Central memory CD8-positive, alpha-beta T cell (primary cell): ENCODE measurements around the gene LAMA5.

ENCODE experiments used
- ATAC-seq: fragments of 150-1000 bp; cut with Tn5 transposase; replicated peaks from 2 replicates; pipeline ENCODE4 v1.10.0; 2022; ENCODE audit warnings: mild to moderate bottlenecking, moderate FRiP score, moderate number of reproducible peaks; ENCODE audit not compliant: poor library complexity, severe bottlenecking; ENCODE audit errors: extremely low read depth
- DNase-seq, 2 donors: peaks; one replicate each; pipeline ENCODE4 v3.0.0; 2021; ENCODE audit warnings: low spot score in 2 of 2
- H3K27ac Mint-ChIP-seq: one replicate; pipeline ENCODE4 v1.8.0; 2022; ENCODE audit warnings: low read depth, mild to moderate bottlenecking, moderate library complexity, mixed read lengths
- H3K27me3 Mint-ChIP-seq: one replicate; pipeline ENCODE4 v1.8.0; 2022; ENCODE audit warnings: mixed read lengths
- H3K36me3 Mint-ChIP-seq: one replicate; pipeline ENCODE4 v1.8.0; 2022; ENCODE audit warnings: mild to moderate bottlenecking, moderate library complexity, mixed read lengths; ENCODE audit not compliant: insufficient read depth
- H3K4me1 Mint-ChIP-seq: one replicate; pipeline ENCODE4 v1.8.0; 2022; ENCODE audit warnings: mixed read lengths
- H3K4me3 Mint-ChIP-seq: one replicate; pipeline ENCODE4 v1.8.0; 2022; ENCODE audit warnings: mild to moderate bottlenecking, moderate library complexity, mixed read lengths
- H3K9me3 Mint-ChIP-seq: one replicate; pipeline ENCODE4 v1.8.0; 2022; ENCODE audit warnings: mixed read lengths

The LAMA5 gene

GRCh38 chr20:62333820-62334595 is 33.1 kb downstream of the LAMA5 start:
- H3K4me1 Mint-ChIP-seq: peaks cover 5% of the 10 kb centered on the region
- peaks cover 33% of the 10 kb centered on the region for H3K27me3 Mint-ChIP-seq
- H3K36me3 Mint-ChIP-seq: no peaks in the 10 kb centered on the region
- no peak overlapping the region for H3K27ac Mint-ChIP-seq
- no peak for DNase-seq
- no peak overlapping the region for H3K4me3 Mint-ChIP-seq
- no peaks in the 10 kb centered on the region for H3K9me3 Mint-ChIP-seq
- no peak for ATAC-seq

- Mint-ChIP-seq H3K36me3 (no peaks in the 10 kb centered on the region), H3K27me3 (peaks cover 30% of the 10 kb centered on the region), H3K9me3 (no peaks in the 10 kb centered on the region), H3K4me3 (no peak overlapping the region), H3K4me1 (peaks cover 5% of the 10 kb centered on the region), H3K27ac (no peak overlapping the region)
- no peak for ATAC-seq
- no peak for DNase-seq
Observed at GRCh38 chr20:62332989-62333819, 33.9 kb downstream of the LAMA5 start.

GRCh38 chr20:62332421-62332820 is 34.7 kb downstream of the LAMA5 start:
- H3K4me1 Mint-ChIP-seq: peaks cover 5% of the 10 kb centered on the region
- H3K36me3 Mint-ChIP-seq: no peaks in the 10 kb centered on the region
- peaks cover 23% of the 10 kb centered on the region for H3K27me3 Mint-ChIP-seq
- ATAC-seq: no peak
- H3K4me3 Mint-ChIP-seq: no peak overlapping the region
- H3K27ac Mint-ChIP-seq: no peak overlapping the region
- DNase-seq: no peak
- no peaks in the 10 kb centered on the region for H3K9me3 Mint-ChIP-seq

DNA sequence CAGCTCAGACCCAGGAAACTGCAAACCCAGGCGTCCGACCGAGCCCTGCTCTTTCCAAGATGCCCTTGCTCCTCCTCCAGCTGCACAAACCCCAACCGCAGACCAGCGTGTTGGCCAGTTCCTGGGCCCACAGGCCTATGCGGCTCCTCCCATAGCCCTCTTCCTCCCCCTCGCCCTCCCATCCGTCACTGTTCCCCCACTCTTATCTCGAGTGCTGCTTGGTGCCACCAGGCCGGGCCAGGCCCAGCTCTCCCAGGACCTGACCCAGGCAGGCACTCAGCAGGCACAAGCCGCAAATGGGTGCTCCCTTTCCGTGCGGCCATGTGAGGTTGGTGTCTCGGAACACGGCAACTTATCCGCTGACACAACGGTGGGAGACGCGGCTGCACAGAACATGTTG is 35.8 kb downstream of the LAMA5 start:
- DNase-seq (no peak), ATAC-seq (no peak)
- Mint-ChIP-seq H3K36me3 (no peaks in the 10 kb centered on the region), H3K27me3 (peaks cover 12% of the 10 kb centered on the region), H3K4me1 (no peaks in the 10 kb centered on the region), H3K4me3 (no peak overlapping the region), H3K9me3 (no peaks in the 10 kb centered on the region), H3K27ac (no peak overlapping the region)

DNA sequence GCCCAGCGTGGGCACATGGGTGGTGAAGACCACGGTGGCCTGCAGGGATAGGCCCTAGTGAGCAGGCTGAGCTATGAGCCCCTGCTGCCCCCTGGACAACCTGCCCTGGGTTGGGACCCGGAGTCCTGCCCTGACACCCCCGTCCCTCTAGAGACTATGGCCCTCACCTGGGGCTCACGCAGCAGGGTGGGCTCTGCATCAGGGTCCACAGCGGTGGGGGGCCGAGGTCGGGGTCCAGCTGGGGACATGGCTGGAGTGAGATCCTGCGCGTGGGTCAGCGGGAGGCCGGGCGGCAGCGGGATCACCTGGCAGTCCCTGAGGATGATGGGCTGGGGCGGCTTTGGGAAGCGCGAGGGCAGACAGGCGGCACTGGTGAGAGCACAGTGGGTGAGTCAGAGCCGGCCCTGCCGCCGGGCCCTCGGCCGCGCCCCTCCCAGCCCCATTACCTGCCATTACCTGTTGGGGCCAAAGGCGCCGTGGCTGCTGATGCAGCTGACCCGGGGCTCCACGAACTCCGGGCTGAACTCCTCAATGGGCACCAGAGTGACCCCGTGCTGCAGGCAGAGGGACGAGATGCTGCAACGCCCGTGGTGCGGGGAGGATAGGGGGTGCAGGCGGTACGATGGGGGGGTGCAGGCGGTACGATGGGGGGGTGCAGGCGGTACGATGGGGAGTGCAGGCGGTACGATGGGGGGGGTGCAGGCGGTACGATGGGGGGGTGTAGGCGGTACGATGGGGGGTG is 36.4 kb downstream of the LAMA5 start:
- DNase-seq (no peak), ATAC-seq (no peak)
- H3K36me3 Mint-ChIP-seq: no peaks in the 10 kb centered on the region
- no peaks in the 10 kb centered on the region for H3K9me3 Mint-ChIP-seq
- no peak overlapping the region for H3K27ac Mint-ChIP-seq
- no peak overlapping the region for H3K4me3 Mint-ChIP-seq
- H3K4me1 Mint-ChIP-seq: no peaks in the 10 kb centered on the region
- H3K27me3 Mint-ChIP-seq: peaks cover 6% of the 10 kb centered on the region

DNA sequence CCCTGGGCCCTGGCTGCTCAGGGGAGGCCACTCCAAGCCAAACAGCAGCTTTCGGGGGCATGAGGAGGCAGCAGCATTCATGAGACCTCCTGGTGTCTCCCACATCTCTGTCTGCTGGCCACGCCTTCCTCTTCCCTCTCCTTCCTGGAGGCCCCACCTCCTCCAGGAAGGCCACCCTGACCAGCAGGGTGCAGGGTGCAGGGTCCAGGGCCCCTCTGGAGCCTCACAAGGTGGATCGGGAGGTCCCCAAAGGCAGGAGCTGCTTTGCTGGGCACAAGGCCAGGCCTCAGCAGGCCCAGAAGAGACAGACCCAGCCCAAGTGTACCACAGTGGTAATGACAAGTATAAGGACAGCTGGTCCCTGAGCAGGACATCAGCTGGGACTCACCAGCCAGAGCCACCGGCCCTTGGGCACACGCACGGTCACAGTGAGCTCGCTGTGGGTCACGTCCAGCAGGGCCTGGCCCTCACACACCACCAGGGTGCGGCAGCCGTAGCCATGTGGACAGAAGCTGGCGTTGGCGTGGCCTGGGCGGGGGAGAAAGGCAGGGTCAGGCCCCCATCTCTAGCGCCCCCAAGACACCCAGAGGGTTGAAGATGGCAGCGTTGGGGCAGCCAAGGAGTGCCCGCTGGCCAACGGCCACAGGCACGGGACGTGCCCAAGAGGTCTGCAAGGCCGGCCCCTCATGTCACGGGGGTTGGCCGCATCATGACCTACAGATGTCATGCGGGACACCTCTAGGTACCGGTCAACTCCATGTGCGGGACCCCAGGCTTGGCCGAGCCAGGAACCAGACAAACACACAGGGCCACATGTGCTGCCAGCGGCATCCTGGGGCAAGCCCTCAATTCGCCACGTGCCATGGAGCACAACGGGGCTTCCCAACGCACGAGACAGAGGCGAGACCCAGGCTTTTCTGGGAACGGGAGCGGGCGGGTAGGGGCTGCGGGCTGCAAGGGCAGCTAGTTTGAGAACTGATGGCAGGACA is 37.4 kb downstream of the LAMA5 start:
- Mint-ChIP-seq H3K27me3 (no peaks in the 10 kb centered on the region), H3K9me3 (no peaks in the 10 kb centered on the region), H3K4me3 (no peak overlapping the region), H3K4me1 (no peaks in the 10 kb centered on the region), H3K36me3 (no peaks in the 10 kb centered on the region), H3K27ac (no peak overlapping the region)
- DNase-seq: no peak
- no peak for ATAC-seq

- Mint-ChIP-seq H3K27me3 (no peaks in the 10 kb centered on the region), H3K4me1 (no peaks in the 10 kb centered on the region), H3K36me3 (no peaks in the 10 kb centered on the region), H3K9me3 (no peaks in the 10 kb centered on the region), H3K27ac (no peak overlapping the region), H3K4me3 (no peak overlapping the region)
- ATAC-seq: no peak
- no peak for DNase-seq
Observed at GRCh38 chr20:62328684-62329388, 38.3 kb downstream of the LAMA5 start.

- no peak overlapping the region for H3K27ac Mint-ChIP-seq
- no peak for DNase-seq
- H3K36me3 Mint-ChIP-seq: no peaks in the 10 kb centered on the region
- no peak overlapping the region for H3K4me3 Mint-ChIP-seq
- ATAC-seq: no peak
- no peaks in the 10 kb centered on the region for H3K4me1 Mint-ChIP-seq
- H3K27me3 Mint-ChIP-seq: no peaks in the 10 kb centered on the region
- H3K9me3 Mint-ChIP-seq: no peaks in the 10 kb centered on the region
Observed at GRCh38 chr20:62327726-62328495, 39.2 kb downstream of the LAMA5 start.

DNA sequence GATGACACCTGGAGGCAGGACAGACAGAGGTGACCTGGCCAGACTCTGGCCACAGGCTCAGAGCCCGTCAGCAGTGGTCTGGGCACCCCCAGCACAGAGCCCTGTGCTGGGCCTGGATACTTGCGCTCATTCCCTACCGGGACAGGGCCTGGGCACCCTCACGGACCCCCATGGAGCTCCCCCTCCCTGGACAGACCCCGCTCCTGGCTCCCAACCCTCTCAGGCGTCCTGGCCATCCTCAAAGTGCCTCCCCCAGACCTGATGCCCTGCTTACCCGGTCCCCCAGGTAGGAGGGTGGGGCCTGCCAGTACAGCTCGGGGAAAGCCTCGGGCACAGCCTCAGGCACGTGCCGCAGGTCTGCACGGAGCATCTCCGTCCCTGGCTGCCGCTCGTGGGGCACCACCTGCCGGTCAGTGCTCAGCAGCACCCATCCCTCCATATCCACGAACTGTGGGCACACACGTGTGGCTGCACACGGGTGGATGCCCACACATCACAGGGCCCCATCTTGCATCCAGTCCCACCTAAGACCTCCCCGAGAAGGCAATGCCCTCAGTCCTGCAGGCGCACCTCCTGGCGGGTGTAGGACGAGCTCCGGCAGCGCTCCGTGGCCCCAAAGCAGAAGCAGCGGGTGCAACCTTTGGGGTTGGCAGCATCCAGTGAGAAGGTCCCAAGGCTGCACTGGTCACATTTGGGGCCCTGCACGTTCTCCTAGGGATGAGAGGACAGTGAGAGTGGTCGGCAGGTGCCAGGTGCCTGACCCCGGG is 40.0 kb downstream of the LAMA5 start:
- Mint-ChIP-seq H3K36me3 (no peaks in the 10 kb centered on the region), H3K9me3 (no peaks in the 10 kb centered on the region), H3K27me3 (no peaks in the 10 kb centered on the region), H3K27ac (no peak overlapping the region), H3K4me1 (no peaks in the 10 kb centered on the region), H3K4me3 (no peak overlapping the region)
- ATAC-seq (no peak), DNase-seq (no peak)

GRCh38 chr20:62326559-62326958 is 40.6 kb downstream of the LAMA5 start:
- DNase-seq (no peak), ATAC-seq (no peak)
- H3K27me3 Mint-ChIP-seq: no peaks in the 10 kb centered on the region
- no peak overlapping the region for H3K27ac Mint-ChIP-seq
- no peak overlapping the region for H3K4me3 Mint-ChIP-seq
- no peaks in the 10 kb centered on the region for H3K4me1 Mint-ChIP-seq
- H3K9me3 Mint-ChIP-seq: no peaks in the 10 kb centered on the region
- H3K36me3 Mint-ChIP-seq: no peaks in the 10 kb centered on the region
